GM18508 (cell line): ENCODE data around the gene SEPSECS.

Experiments
- ATAC-seq: cut with Tn5 transposase; IDR thresholded peaks from one replicate; pipeline ENCODE4 v1.9.1; 2021; ENCODE audit warnings: moderate number of reproducible peaks; ENCODE audit not compliant: insufficient read depth, unreplicated experiment

The SEPSECS gene

DNA sequence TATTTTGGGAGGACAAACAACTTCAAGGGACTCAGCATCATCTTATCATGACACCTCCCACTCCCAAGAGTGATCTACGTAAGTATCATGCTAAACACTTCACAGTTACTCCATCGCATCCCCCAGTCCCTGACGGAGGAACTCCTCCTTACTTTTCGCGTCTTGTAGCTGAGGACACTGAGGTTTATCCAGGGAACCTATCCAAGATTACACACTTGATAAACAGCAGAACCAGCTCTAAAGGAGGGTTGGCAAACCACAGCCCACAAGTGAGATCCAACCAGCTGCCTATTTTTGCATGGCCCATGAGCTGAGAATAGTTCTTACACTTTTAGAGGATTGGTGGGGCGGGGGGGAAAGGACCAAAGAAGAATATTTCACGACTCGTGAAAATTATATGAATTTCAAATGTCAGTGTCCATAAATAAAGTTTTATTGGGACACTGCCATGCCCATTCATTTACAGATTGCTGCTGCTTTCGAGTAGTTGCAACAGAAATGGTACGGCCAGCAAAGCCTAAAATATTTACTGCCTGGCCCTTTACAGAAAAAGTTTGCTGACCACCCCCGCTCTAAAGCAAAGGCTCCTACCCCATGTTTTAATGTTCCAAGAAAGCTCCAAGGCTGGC is 47.8 kb downstream of the SEPSECS start:
- ATAC-seq = no peak

DNA sequence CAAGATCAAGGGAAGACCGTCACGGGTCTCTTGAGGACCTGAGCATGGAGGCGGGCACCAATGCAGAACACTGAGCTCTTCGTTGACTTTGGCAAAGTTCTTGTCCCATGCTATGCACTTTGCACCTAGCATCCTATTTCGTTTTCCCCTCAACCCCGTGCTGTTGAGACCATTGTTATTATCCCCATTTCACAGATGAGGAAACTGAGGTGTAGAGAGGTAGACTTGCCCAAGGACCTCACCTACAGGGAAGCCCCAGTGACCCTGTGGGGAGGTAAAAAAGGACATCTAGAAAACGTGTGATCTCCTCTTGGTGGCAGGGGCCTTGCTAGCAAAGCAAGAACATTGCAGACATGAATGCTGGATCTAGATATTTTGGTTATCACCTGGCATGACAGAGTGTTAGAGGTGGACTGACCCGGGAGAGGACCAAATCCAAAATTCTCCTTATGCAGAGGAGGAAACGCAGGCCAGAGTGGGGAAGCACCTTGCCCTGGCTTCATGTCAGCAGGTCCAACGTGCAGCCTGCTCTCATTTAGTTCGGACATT is 48.5 kb downstream of the SEPSECS start:
- ATAC-seq = no peak

DNA sequence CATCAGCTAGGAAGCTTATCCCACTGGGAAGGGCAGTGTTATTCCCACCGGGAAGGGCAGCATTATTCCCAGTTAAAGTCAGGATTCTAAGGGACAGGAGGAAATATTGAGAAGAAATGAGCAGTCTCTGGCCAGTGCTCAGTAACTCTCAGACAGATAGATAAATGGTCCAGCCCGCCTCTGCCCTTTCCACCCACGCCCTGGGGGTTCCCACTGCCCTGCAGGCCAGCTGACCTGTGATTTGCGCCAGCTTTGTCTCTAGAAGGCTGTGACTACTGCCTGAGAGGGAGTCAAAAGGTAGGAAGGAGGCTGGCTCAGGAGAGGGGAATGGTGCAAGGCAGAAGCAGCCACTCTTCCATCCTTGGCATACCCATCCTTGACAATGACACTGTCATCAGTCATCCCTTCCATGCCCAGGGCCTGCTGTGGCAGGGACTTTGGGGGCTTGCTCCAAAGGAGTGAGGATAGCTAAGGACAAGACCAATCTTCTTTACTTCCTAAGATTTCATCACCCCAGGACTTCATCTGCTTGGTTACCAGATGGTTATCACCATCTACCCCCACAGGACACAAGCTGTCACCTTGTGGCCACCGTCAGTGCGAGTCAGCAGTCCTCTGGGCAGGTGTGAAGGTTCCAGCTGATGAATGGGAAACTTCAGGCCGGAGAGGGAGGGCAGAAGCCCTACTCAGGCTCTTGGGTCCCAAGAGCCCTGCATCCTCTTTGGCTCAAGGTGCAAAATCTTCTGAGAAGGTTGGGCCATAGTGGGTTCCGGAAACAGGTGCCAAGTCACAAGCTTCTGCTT is 49.5 kb downstream of the SEPSECS start:
- ATAC-seq = no peak

DNA sequence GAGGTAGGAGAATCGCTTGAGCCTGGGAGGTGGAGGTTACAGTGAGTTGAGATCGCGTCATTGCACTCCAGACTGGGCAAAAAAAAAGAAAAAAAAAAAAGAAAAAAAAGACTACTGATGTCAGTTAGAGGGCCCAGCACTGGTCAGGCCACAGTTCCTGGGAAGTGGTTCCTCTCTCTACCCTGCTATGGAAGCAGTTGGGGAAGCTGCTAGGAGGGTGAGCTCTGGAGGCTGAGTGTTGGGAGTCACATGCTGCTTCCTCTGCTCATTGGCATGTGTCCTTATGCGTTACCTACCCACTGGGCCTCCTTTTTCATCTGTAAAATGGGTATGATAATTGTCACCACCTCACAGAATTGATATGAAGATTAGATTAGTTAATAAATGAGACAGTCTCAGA is 50.7 kb downstream of the SEPSECS start:
- no peak for ATAC-seq

DNA sequence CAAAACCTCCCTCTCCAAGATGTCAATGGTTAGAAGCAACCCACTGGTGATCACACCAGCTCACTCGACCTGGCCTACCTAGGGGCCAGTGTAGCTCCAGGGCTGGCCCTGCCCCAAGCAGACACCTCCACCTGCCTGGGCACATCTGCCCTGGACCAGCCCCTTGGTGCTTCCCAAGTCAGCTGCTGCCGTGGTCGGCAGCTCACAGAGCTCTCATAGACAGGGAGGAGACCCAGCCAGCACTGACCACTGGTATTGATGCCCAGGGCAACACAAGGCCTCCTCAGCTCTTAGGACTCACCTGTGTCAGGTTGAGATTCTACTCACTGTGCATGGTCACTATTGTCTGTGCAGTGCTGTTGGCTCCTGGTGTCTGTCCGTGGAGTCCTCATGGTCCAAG is 51.7 kb downstream of the SEPSECS start:
- no peak for ATAC-seq

DNA sequence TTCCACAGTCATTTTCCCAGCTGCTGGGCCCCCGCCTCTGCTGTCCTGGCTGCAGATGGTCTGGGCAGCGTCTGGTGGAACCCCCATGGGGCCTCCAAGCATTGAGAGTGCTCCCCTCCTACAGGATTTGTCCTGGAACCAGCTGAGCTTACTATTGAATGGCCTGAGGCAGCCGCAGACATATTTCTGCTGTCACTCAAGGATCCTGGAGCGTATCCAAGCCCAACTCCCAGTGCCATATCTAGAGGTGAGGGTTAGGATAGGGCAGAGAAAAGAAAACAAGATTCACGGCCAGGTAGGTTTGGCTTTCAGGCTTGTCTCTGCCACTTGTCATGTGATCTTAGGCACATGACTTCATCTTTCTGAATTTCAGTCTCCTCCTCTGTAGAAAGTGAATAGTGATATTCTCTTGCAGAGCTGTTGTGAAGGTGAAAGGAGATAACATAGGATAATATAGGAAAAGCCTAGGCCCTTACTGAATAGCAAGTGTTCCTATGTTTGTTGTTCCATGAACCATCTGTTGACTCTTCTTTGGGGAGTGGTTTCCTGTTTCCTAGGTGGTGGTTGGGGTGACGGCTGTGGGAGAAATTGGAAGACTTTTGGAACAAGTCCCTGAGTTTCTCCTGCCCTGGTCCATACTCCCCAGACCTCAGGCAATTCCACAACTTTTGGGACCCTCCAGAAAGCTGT is 52.3 kb downstream of the SEPSECS start:
- ATAC-seq = no peak

DNA sequence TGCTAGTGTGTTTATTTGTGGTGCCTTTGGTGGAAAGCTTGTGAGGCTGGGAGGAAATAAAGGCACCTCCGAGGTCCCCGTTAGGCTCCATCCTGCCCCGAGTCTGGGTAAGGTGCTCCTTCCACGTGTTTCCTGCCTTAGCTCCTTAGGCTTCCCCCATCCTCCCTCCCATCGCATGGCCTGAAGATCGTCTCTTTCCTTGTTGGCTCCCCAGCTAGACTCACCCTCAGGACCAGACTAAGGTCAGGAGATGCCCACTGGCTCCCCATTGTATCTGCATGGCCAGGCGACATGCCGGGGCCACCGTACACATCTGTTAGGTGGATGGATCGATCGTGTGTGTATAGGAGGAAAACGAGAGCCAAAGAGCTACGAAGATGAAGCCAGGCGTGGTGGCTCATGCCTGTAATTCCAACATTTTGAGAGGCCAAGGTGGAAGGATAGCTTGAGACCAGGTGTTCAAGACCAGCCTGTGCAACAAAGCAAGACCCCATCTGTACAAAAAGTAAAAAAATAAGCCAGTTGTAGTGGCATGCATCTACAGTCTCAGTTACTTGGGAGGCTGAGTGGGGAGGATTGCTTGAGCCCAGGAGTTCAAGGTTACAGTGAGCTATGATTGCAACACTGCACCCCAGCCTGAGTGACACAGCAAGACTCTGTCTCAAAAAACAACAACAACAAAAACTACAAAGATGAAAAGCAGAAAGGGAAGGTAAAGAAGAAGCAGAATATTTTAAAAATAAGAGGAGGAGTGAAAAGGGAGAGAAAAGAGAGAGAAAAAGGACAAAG is 53.7 kb downstream of the SEPSECS start:
- ATAC-seq = no peak

DNA sequence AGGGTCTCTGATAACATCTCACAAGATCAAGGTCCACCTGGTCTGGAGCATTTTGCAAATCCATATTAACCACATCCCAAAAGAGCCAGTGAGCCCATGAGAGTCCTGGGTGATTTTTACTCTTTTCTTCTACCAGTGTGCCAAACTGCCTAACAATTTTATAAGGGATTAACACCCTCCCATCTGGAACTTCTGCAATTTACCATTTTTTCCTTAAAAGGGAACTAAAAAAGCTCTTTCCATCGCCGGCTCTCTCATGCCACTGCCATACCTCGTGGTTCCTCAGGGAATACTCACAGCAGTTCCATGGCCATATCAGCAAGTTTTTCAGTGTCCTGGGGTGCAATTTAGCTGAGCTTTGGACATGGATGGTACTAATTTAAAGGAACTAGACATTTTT is 55.7 kb downstream of the SEPSECS start:
- ATAC-seq = no peak

DNA sequence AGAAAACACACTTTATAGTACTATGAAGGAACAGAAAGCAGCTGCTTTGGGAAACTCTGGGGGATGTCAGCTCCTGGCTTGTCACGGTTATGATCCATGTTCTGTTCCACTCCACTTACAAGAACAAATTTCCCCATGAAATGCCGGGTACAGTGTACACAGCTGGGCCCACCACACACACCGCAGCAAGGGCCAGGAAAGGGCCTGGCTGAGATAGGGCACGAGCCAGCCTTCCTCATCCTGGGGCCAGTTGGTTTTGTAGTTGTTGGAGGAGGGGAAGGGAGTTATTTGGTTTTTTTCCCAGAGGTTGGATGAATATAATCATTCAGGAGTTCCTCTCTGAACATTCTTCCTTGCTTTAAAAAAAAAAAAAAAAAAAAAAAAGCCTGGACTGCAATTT is 56.8 kb downstream of the SEPSECS start:
- no peak for ATAC-seq

DNA sequence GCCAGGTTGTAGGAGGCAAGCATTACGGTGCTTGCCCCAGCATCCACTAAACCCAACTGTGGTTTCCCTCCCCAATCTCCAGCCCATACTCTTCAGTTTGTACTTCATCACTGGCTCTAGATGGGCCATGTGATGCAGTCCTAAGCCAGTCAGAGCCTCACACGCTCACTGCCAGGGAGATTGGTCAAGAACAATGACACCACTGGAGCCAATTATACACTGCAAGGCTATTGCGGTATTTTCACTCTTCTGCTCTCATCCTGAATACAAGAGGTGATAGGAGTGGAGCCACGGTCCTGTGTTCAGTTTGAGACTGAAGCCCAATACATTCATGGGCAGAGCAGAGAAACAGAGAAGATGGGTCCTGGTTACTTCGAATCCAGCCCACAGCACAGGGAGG is 58.4 kb downstream of the SEPSECS start:
- ATAC-seq = no peak

DNA sequence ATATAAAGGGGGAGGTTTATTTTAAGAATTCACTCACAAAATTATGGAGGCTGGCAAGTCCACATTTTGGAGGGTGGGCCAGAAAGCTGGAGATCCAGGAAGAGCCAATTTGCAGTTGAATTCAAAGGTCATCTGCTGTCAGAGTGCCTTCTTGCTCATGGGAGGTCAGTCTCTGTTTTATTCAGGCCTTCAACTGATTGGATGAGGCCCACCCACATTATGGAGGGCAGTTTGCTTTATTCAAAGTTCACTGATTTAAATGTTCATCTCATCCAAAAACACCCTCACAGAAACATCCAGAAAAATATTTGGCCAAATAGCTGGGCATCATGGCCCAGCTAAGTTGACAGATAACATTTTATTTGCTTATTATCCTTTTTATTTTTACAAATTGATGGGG is 59.5 kb downstream of the SEPSECS start:
- no peak for ATAC-seq

DNA sequence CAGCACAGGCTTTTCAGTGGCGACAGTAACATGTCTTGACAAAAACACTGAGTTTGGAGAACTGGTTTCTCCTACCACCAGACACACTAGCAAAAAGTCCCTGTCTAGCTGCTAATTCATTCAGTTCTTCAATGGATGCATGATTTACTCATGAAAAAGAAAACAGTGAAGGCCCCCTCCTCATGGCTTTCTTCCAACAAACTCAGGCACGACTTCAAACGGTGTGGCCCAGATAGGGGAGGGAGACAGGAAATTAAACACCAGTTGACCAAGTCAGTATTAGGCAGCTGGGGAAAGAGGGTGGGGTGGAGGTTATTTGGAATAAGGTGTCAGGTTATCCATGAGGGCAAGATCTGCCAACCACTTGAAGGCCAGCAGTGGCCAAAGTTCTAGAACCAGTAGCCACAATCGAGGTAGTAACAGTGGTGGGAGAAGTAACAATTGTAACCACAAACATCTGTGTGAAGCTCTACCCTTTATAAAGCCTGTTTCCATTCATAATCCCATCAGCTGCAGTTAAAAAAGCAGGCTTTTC is 60.2 kb downstream of the SEPSECS start:
- ATAC-seq = no peak

DNA sequence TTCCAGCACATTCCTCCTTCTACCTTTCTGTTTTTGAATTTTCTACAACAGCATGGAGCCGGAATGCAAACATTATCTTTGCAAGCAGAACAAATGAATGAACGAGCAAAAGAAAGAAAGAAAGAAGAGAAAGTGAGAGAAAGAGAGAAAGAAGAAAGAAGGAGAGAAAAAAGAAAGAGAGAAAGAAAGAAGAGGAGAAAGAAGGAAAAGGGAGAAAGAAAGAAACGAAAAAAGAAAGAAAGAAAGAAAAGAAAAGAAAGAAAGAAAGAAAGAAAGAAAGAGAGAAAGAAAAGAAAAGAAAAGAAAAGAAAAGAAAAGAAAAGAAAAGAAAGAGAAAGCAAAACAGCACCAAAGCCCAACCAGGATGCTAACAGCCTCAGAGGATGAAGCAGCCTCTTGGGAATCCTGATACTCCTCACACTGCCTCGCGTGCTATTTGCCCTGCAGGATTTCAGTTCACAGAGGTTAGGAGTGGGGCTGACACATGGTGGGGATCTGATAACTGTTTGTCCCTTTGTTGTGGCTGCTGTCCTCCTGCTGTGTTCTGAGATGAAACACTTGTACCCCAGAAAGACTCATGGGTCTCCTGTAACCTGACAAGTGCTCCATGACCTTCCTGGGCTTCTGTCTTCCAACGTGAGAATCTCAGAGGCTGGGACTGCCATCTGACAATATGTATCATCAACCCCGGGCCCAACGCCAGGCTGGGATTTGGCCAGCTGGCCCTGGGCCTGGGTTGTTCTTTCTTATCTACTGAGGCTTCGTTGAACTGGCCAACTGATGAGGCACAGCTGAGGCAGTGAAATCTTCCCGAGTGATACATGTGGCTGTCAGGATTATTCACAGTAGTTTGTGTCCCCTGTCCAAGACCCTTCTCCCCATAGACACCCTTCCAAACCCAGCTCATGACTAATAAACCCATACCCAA is 61.0 kb downstream of the SEPSECS start:
- ATAC-seq = no peak

DNA sequence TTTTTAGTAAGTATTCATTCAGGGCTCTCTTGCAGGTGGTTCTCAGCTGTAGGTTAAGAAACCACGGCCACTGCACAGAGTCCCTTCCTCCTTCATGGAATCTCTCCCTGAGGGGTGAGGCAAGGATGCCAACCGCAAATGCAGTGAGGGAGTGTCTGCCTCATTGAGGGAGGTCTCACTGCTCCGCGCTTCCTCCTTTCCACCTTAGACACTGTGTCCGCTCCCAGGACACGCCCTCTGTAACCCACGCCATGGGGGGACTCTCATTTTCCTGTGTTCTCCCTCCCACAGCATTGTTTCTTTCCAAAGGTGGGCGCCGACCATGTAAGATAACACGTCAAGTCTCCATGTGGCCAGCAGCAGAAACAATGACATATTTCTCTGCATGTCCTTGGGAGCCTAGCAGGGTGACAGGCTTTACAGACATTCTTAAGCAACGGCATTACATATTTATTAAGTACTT is 63.2 kb downstream of the SEPSECS start:
- ATAC-seq = no peak

DNA sequence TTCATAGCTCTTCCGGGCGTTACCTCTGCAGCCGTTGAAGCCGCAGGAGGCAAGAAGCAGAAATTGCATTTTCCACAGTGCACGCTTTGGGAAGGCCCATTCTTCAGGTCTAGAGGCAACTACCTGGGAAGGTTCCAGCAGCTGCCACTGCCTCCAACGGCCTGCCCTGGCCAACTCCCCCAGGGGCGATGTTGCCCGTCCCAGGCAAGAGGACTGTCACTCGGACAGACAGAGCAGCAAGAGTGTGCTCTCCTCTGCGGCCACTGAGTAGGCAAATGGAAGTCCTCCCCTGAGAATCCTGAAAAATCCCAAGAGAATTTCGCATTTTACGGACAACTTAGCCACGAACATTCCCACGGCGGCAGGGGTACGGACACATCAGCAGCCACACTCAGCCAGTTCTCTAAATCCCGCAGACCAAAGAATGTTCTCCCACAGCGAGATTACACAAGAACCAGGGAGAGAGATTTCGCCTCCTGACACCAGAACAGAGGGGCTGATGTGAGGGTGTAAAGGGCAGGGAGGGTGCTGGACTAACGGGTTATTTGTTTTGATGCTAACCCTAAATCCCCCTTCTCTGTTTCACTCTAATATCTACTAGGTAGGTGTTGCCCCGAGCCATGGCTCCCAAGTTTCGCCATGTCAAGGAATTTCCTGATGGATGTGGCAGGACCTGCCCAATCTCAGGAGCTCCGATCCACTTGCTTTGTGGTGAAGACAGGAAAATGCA is 63.8 kb downstream of the SEPSECS start:
- ATAC-seq = no peak

DNA sequence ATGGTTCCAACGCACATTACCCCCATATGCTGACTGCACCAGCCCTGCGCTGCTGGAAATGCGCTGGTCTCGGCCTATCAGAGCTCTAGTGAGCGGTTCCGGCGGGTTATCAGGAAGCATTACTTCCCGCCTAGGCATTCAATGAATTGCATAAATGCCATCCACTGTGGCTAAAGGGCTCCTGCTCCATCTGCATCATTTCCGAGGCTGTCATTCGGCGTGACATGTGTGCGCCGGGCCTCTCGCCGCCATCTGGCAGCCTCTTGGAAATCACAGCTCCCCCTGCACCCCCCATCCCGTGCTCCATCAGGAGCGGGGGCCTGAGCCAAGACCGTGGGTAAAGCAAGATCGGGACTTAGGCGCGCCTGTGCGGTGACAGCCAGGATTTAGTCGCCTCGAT is 64.4 kb downstream of the SEPSECS start:
- ATAC-seq = no peak

DNA sequence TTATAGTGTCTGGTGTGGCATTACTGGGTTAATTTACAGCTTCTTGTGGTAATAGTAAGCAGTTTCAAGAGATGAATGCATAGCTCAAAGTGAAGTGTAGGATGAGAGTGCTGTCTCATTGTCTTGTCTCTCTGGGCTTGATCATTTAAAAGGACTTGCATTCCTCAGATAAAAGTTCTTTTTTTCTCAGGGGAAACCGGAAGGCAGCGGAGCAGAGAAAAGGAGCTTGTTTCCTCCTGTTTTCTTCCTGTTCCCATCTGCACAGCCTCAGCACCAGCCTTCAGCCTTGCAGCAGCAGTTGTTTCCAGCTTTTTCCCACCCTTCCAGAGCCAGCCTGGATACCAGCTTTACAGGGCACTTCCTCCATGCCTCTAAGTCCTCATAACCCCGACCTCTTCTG is 68.1 kb downstream of the SEPSECS start:
- no peak for ATAC-seq

DNA sequence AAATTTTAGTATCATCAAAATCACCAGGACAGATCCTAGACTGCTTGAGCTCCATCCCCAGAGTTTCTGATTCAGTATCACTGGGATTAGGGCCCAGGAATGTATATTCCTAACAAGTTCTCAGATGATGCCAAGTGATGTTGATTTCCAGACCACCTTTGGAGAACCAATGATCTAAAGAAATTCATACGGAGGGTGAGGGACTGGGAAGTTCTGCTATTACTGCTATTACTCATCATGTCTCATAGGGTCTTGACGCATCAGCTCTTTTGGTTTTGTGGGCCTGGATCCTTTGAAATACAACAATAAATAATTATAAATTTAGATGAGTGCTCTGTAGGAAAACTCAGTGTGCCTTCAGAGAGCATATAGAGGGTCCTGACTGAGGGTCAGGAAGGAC is 69.7 kb downstream of the SEPSECS start:
- ATAC-seq = no peak
